Uterus (tissue), 4 donors: ENCODE measurements around the gene SLC25A34. TPM values are rescaled to one million over a fixed set of nuclear protein-coding genes. Genes with fewer than 3 reads are reported as not detected.

ENCODE experiments used
- DNase-seq, 2 donors: peaks; one replicate each; pipeline ENCODE4 v3.0.0-alpha.2; 2019 to 2020
- H3K27ac ChIP-seq, 2 donors: fragments of 200-600 bp; sonication (generic); 1 replicate in 1 of 2; 2 replicates in 1 of 2; pipeline ENCODE4 v1.5.1; 2016 to 2018
- H3K27me3 ChIP-seq, 2 donors: fragments of 200-600 bp; sonication (generic); one replicate each; pipeline ENCODE4 v1.5.1; 2018 to 2019; ENCODE audit warnings: control low read depth in 1 of 2
- H3K36me3 ChIP-seq, 2 donors: fragments of 200-600 bp; sonication (generic); one replicate each; pipeline ENCODE4 v1.5.1; 2019; ENCODE audit warnings: control low read depth in 1 of 2
- H3K4me1 ChIP-seq, 2 donors: fragments of 200-600 bp; sonication (generic); one replicate each; pipeline ENCODE4 v1.5.1; 2018 to 2019; ENCODE audit warnings: control low read depth in 1 of 2
- H3K4me3 ChIP-seq, 2 donors: fragments of 200-600 bp; sonication (generic); 1 replicate in 1 of 2; 2 replicates in 1 of 2; pipeline ENCODE4 v1.5.1; 2018 to 2019; ENCODE audit warnings: mild to moderate bottlenecking in 1 of 2
- H3K9me3 ChIP-seq, 2 donors: fragments of 200-600 bp; sonication (generic); one replicate each; pipeline ENCODE4 v1.5.1; 2019; ENCODE audit warnings: control low read depth in 1 of 2
- CTCF ChIP-seq, 4 experiments: fragments of 200-600 bp in 2 of 4; fragments of 450-650 bp in 2 of 4; sonication (generic) in 2 of 4; IDR thresholded peaks; one replicate each; pipeline ENCODE4 v1.5.1; 2016 to 2019; ENCODE audit warnings: antibody characterized with exemption in 4 of 4, mild to moderate bottlenecking in 2 of 4, moderate library complexity in 1 of 4
- POLR2A ChIP-seq, 2 donors: fragments of 450-650 bp; IDR thresholded peaks; one replicate each; pipeline ENCODE4 v1.6.1; 2016; ENCODE audit warnings: antibody characterized with exemption in 2 of 2, mild to moderate bottlenecking in 1 of 2, moderate library complexity in 1 of 2
- intact Hi-C: fragments of 100-400 bp; cut with DNase I; formaldehyde crosslinking; loops from one replicate; pipeline ENCODE4 v1.15.1; 2023; ENCODE audit warnings: low total_unique reads
- total RNA-seq, 4 donors: library from RNA; depleted of rRNA in 3 of 4; stranded (reverse); fragments of >200 nt in 3 of 4; gene quantifications; one replicate each; pipeline versions ENCODE4 v1.1.0 to v1.2.4, GENCODE V29; 2014 to 2023
- donor health status: DM: yes; HTN: yes; CAD: no.

SLC25A34 gene
- total RNA-seq, 4 donors from 2014 or later = 0.29 to 2.1 (median 1.6) TPM; not detected in 1

GRCh38 chr1:15757016-15757543 lies 21.0 kb downstream of the SLC25A34 start:
- DNase-seq = no peak
- no peak for TF ChIP-seq POLR2A (IDR thresholded peaks at IDR 0.05)
- no peak for TF ChIP-seq CTCF (IDR thresholded peaks at IDR 0.05)
- H3K9me3 ChIP-seq = no peaks in the 10 kb centered on the region
- no peaks in the 10 kb centered on the region for H3K36me3 ChIP-seq
- H3K27ac ChIP-seq = peak overlapping the region; percentile 78 to 86
- no peaks in the 10 kb centered on the region for H3K27me3 ChIP-seq
- no peak overlapping the region for H3K4me3 ChIP-seq
- intact Hi-C loops = no loop called here
- H3K4me1 ChIP-seq = peaks cover 0 to 4% of the 10 kb centered on the region in 2 donors

GRCh38 chr1:15757575-15758342 lies 21.7 kb downstream of the SLC25A34 start:
- Histone ChIP-seq H3K4me3 (peak overlapping the region; percentile 46 to 88), H3K36me3 (no peaks in the 10 kb centered on the region), H3K4me1 (peaks cover 0 to 4% of the 10 kb centered on the region in 2 donors), H3K9me3 (no peaks in the 10 kb centered on the region), H3K27ac (peak overlapping the region; percentile 78 to 86), H3K27me3 (no peaks in the 10 kb centered on the region)
- intact Hi-C loops = no loop called here
- no peak for DNase-seq
- TF ChIP-seq CTCF (IDR thresholded peaks at IDR 0.05) (no peak), POLR2A (IDR thresholded peaks at IDR 0.05) (no peak)

GRCh38 chr1:15758343-15758931 lies 22.4 kb downstream of the SLC25A34 start, which contains the start of gene FBLIM1:
TSS of gene FBLIM1 (plus strand) at chr1:15758795. CDS start at chr1:15764984, 6,189 bp downstream.
- H3K27ac ChIP-seq = peak within 1 kb of the TSS; percentile 78 to 86
- H3K4me1 ChIP-seq = peaks cover 0 to 4% of the 10 kb centered on the region in 2 donors
- H3K9me3 ChIP-seq = no peaks in the 10 kb centered on the region
- no peaks in the 10 kb centered on the region for H3K27me3 ChIP-seq
- intact Hi-C loops = no loop called here
- H3K4me3 ChIP-seq = peak within 1 kb of the TSS; percentile 46 to 88
- TF ChIP-seq CTCF (IDR thresholded peaks at IDR 0.05) (no peak), POLR2A (IDR thresholded peaks at IDR 0.05) (no peak)
- peak; percentile 42 to 54 for DNase-seq
- no peaks in the 10 kb centered on the region for H3K36me3 ChIP-seq

- Histone ChIP-seq H3K4me1 (peaks cover 0 to 4% of the 10 kb centered on the region in 2 donors), H3K4me3 (peak overlapping the region; percentile 46 to 88), H3K27me3 (no peaks in the 10 kb centered on the region), H3K27ac (peak overlapping the region; percentile 78 to 86), H3K9me3 (no peaks in the 10 kb centered on the region), H3K36me3 (no peaks in the 10 kb centered on the region)
- DNase-seq = no peak
- no peak for TF ChIP-seq POLR2A (IDR thresholded peaks at IDR 0.05)
- TF ChIP-seq CTCF (IDR thresholded peaks at IDR 0.05) = no peak
- intact Hi-C loops = no loop called here
Measured at GRCh38 chr1:15758953-15759661, 23.0 kb downstream of the SLC25A34 start.
